Stimulated activated CD4-positive, alpha-beta T cell treated with anti-CD3 and anti-CD28 coated beads, Interleukin-1b, Interleukin-23, amount 100 ng/mL, for 48 hours (primary cell): ENCODE data around the gene ISOC1.

Source experiments
- DNase-seq: peaks from one replicate; pipeline ENCODE4 v3.0.0-alpha.2; 2020

Gene ISOC1

DNA sequence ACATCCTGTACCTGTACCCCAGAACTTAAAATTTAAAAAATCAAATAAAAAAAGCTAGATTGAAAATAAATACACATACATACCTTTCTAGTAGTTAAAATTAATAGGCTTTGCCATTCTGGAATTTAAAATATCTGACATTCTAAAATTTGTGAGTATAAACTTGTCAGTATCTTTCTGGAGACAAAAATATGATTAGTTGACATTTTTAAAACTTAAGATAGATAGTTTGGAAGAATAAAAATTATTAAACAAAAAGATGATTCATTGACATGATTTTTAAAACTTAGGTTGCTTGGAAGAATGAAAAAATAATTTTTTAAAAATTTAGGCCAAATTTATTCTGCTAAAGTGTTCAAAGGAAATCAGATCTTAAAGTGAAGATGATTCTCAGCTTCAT is 43.1 kb downstream of the ISOC1 start:
- DNase-seq = no peak

- no peak for DNase-seq
Measured at GRCh38 chr5:129141078-129141477, 46.5 kb downstream of the ISOC1 start.

GRCh38 chr5:129141696-129142095 is 47.1 kb downstream of the ISOC1 start:
- DNase-seq = no peak

- DNase-seq = no peak
Measured at GRCh38 chr5:129155876-129156275, 61.3 kb downstream of the ISOC1 start.

DNA sequence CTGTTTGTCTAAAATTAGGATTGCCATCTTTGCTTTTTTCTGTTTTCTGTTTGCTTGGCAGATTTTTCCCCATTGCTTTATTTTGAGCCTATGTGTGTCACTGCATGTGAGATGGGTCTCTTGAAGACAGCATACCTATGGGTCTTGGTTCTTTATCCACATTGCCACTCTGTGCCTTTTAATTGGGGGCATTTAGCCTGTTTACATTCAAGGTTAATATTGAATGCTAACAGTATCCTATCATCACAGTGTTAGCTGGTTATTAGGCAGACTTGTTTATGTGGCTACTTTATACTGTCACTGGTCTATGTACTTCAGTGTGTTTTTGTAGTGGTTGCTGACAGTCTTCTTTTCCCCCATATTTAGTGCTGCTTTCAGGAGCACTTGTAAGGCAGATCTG is 67.3 kb downstream of the ISOC1 start:
- no peak for DNase-seq
